ENCODE measurements around the gene CHADL. TPM values are rescaled to one million over a fixed set of nuclear protein-coding genes. Genes with fewer than 3 reads are reported as not detected.
"Not testable (repeated sequence)": the region's sequence is repeated elsewhere in the genome, so short reads cannot be mapped to it uniquely, and the experiment has no call there.

CHADL gene
- total RNA-seq, 2 donors from 2014 or later: 1.6 to 3.5 TPM

DNA sequence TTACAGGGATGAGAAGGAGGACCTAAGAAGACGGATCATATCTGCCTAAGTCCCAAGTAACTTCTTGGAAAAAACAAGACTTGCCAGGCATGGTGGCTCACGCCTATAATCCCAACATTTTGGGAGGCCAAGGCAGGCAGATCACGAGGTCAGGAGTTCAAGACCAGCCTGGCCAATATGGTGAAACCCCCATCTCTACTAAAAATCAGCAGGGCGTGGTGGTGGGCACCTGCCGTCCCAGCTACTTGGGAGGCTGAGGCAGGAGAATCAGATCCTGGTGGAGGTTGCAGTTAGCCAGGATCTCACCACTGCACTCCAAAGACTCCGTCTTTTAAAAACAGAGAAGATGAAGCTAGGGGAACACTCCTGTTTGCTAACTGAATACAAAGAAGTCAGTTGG lies 60.4 kb downstream of the CHADL start:
- not testable (repeated sequence) for ATAC-seq; H3K9me3 ChIP-seq (ENCODE audit: control insufficient read depth, low read length, poor library complexity, severe bottlenecking); H3K4me3 Mint-ChIP-seq; H3K36me3 Mint-ChIP-seq (ENCODE audit: low read depth); H3K4me1 Mint-ChIP-seq; H3K27me3 Mint-ChIP-seq; DNase-seq
- peak overlapping the region; percentile 48 for H3K27ac Mint-ChIP-seq

Other genes starting within 250 kb of the CHADL start
- 100 to 1,000 TPM; 168 to 174 TPM for gene EP300, start 148.3 kb downstream of the CHADL start, total RNA-seq
- 10 to 100 TPM; 28.9 to 31.1 TPM for gene L3MBTL2, start 35.6 kb downstream of the CHADL start, total RNA-seq
- 100 to 1,000 TPM; 114 to 142 TPM for gene RANGAP1, start 45.3 kb upstream of the CHADL start, total RNA-seq
- 10 to 100 TPM; 33.5 to 35.9 TPM for gene ZC3H7B, start 60.6 kb upstream of the CHADL start, total RNA-seq
- 1 to 10 TPM; 4.8 to 7.4 TPM for gene TEF, start 141.0 kb upstream of the CHADL start, total RNA-seq
- 10 to 100 TPM; 30.8 to 44.0 TPM for gene TOB2, start 205.9 kb upstream of the CHADL start, total RNA-seq
- gene PHF5A, start 227.8 kb upstream of the CHADL start, total RNA-seq: 10 to 100 TPM; 31.7 to 39.6 TPM
- gene ACO2, start 228.2 kb upstream of the CHADL start, total RNA-seq: 10 to 100 TPM; 77.2 to 81.9 TPM

Data from T-helper 17 cell (primary cell).